Measurements from ENCODE around the gene PDE4D. TPM values are rescaled to one million over a fixed set of nuclear protein-coding genes. Genes with fewer than 3 reads are reported as not detected.

PDE4D gene
- total RNA-seq, 2 experiments from 2014 or later: 0.50 to 0.51 TPM

DNA sequence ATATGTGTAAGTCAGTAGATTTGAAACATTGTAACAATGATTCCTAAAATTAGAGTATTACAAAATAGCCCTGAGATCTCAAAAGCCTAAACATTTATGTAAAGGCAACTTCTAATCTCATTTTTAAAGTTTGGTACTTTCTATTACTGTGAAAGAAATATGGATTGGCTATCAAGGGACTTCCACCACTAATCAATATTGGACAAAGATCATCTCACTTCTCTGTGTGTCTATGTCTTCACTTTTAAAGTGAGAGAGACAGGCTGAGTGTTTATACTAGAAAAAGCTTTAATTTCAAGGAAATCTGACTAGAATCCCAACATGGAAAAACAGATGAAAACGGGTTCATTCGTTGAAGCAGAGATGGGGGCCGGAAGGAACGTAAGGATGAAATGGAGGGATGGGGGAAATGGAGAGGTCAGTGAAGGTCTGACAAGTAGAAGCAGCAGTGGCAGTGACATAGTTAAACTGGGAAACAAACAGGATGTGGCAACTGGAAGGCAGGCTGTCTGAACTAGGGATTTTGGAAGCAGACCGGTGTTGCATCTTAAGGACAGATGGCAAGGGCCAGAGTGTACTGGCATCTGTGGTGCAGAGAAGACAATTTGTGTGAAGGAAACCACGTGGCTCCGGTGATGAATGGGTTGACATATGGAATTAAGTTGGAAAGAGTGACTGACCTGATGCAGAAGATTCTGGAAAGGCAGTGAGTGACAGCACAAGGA, 60.8 kb downstream of the PDE4D start:
- no peak overlapping the region for H2AFZ ChIP-seq (ENCODE audit: low read length)
- POLR2A ChIA-PET: interaction anchor here (0.6 kb wide), 1 partner anchor 32 kb away, joined by 3 read pairs; no protein-coding TSS in a partner anchor
- H3K9me3 ChIP-seq (ENCODE audit: low read length): no peaks in the 10 kb centered on the region
- intact Hi-C loops (cut with micrococcal nuclease; ENCODE audit: unreplicated experiment): no loop called here
- H3K27ac ChIP-seq (ENCODE audit: low read depth, low read length, poor library complexity, severe bottlenecking): no peak overlapping the region
- CTCF ChIA-PET (ENCODE audit: unreplicated experiment): no interaction called here
- H3K79me2 ChIP-seq (ENCODE audit: insufficient read depth, low read depth, low read length): no peaks in the 10 kb centered on the region
- TF ChIP-seq, protein P1, sequence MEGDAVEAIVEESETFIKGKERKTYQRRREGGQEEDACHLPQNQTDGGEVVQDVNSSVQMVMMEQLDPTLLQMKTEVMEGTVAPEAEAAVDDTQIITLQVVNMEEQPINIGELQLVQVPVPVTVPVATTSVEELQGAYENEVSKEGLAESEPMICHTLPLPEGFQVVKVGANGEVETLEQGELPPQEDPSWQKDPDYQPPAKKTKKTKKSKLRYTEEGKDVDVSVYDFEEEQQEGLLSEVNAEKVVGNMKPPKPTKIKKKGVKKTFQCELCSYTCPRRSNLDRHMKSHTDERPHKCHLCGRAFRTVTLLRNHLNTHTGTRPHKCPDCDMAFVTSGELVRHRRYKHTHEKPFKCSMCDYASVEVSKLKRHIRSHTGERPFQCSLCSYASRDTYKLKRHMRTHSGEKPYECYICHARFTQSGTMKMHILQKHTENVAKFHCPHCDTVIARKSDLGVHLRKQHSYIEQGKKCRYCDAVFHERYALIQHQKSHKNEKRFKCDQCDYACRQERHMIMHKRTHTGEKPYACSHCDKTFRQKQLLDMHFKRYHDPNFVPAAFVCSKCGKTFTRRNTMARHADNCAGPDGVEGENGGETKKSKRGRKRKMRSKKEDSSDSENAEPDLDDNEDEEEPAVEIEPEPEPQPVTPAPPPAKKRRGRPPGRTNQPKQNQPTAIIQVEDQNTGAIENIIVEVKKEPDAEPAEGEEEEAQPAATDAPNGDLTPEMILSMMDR (conservative IDR thresholded peaks at IDR 0.05; ENCODE audit: low read length): no peak
- no peak for TF ChIP-seq EZH2phosphoT487 (IDR thresholded peaks at IDR 0.05; ENCODE audit: borderline replicate concordance, low read depth, low read length)
- H3K4me2 ChIP-seq (ENCODE audit: low read length): no peak overlapping the region
- H3K36me3 ChIP-seq (ENCODE audit: insufficient read depth, low read length): no peaks in the 10 kb centered on the region
- H4K20me1 ChIP-seq (ENCODE audit: insufficient read depth, low read length): no peaks in the 10 kb centered on the region
- BruUV-seq (replicated peaks): no TSS peak
- no peaks in the 10 kb centered on the region for H3K4me1 ChIP-seq (ENCODE audit: insufficient read depth, low read length, poor library complexity, severe bottlenecking)
- no peaks in the 10 kb centered on the region for H3K9me2 ChIP-seq (ENCODE audit: insufficient read depth, low read length)
- H3K4me3 ChIP-seq (ENCODE audit: low read depth, low read length, poor library complexity, severe bottlenecking): no peak overlapping the region
- no peak for DNase-seq (ENCODE audit: low spot score)

DNA sequence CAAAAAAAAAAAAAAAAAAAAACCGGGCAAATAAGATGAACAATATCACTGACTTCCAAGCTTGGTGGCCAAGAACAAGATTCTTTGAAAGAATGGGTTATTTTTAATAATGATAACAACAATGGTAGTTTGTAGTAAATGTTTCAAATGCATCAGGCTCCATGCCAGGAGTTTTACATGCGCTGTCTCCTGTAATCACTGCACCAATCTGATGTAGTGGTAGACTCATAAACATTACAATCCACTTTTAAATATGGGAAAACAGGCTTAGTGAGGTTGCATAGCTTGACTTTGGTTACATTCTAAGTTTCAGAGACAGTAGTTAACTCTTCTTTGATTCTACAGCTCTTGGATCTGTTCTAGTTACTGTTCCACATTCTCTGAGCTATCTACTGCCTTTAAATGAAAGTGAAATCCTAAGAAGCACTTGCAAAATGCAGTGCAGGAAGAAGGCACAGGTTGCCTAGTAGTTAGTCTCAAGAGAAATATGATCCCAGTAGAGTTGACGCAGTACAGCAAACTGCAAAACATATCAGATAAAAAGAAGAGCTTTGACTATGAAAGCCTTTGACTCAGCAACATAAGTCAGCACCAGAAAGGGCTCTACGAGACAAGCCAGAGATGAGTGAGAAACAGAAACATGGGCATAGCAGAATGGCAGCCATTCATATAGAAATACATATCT, 62.1 kb downstream of the PDE4D start:
- POLR2A ChIA-PET: interaction anchor here (0.6 to 0.7 kb wide), 3 partner anchors 338 to 836 kb away, joined by 3 to 4 read pairs (median 3); no protein-coding TSS in a partner anchor
- Histone ChIP-seq H3K4me3 (ENCODE audit: low read depth, low read length, poor library complexity, severe bottlenecking) (no peak overlapping the region), H4K20me1 (ENCODE audit: insufficient read depth, low read length) (no peaks in the 10 kb centered on the region), H3K9me3 (ENCODE audit: low read length) (no peaks in the 10 kb centered on the region), H3K4me1 (ENCODE audit: insufficient read depth, low read length, poor library complexity, severe bottlenecking) (no peaks in the 10 kb centered on the region), H3K4me2 (ENCODE audit: low read length) (no peak overlapping the region), H3K79me2 (ENCODE audit: insufficient read depth, low read depth, low read length) (no peaks in the 10 kb centered on the region), H3K9me2 (ENCODE audit: insufficient read depth, low read length) (no peaks in the 10 kb centered on the region), H3K36me3 (ENCODE audit: insufficient read depth, low read length) (no peaks in the 10 kb centered on the region), H2AFZ (ENCODE audit: low read length) (no peak overlapping the region), H3K27ac (ENCODE audit: low read depth, low read length, poor library complexity, severe bottlenecking) (no peak overlapping the region)
- BruUV-seq (replicated peaks): no TSS peak
- DNase-seq (ENCODE audit: low spot score): no peak
- CTCF ChIA-PET (ENCODE audit: unreplicated experiment): no interaction called here
- TF ChIP-seq, protein P1 (conservative IDR thresholded peaks at IDR 0.05; ENCODE audit: low read length): no peak
- TF ChIP-seq EZH2phosphoT487 (IDR thresholded peaks at IDR 0.05; ENCODE audit: borderline replicate concordance, low read depth, low read length): no peak
- intact Hi-C loops (cut with micrococcal nuclease; ENCODE audit: unreplicated experiment): no loop called here
